ENCODE results near the gene M1AP.

The M1AP gene

GRCh38 chr2:74583504-74583903 is 64.6 kb downstream of the M1AP start:
- Histone ChIP-seq H3K4me2 (ENCODE audit: insufficient read depth, low read length) (no peak overlapping the region), H2AFZ (ENCODE audit: low read depth, low read length) (no peak overlapping the region), H4K20me1 (ENCODE audit: insufficient read depth, low read length) (no peaks in the 10 kb centered on the region), H3K9ac (ENCODE audit: low read depth, low read length) (no peak overlapping the region), H3K36me3 (ENCODE audit: insufficient read depth, low read length) (no peaks in the 10 kb centered on the region), H3K4me3 (ENCODE audit: low read depth in 1 of 2, low read length in 2 of 2) (no peak overlapping the region), H3K27me3 (ENCODE audit: insufficient read depth, low read length, poor library complexity) (no peaks in the 10 kb centered on the region), H3K4me1 (ENCODE audit: insufficient read depth, low read length) (peaks cover 7% of the 10 kb centered on the region; the same call in 1 of the 2 replicates), H3K79me2 (ENCODE audit: insufficient read depth, low read length) (no peaks in the 10 kb centered on the region), H3K27ac (ENCODE audit: low read length) (no peak overlapping the region), H3K9me3 (ENCODE audit: insufficient read depth, low read length, severe bottlenecking) (no peaks in the 10 kb centered on the region)
- no peak for TF ChIP-seq EZH2 (IDR thresholded peaks at IDR 0.05; ENCODE audit: borderline replicate concordance, low read depth, low read length, severe bottlenecking)
- TF ChIP-seq CTCF (IDR thresholded peaks at IDR 0.05; ENCODE audit: borderline replicate concordance, extremely low read depth, low read length, poor library complexity, severe bottlenecking) = no peak
- DNase-seq = no peak
- ATAC-seq (ENCODE audit: insufficient read depth, low read depth) = no peak

GRCh38 chr2:74582184-74582583 is 65.9 kb downstream of the M1AP start:
- H3K4me2 ChIP-seq (ENCODE audit: insufficient read depth, low read length) = no peak overlapping the region
- no peak overlapping the region for H2AFZ ChIP-seq (ENCODE audit: low read depth, low read length)
- H3K79me2 ChIP-seq (ENCODE audit: insufficient read depth, low read length) = no peaks in the 10 kb centered on the region
- ATAC-seq (ENCODE audit: insufficient read depth, low read depth) (no peak), DNase-seq (no peak)
- no peaks in the 10 kb centered on the region for H3K27me3 ChIP-seq (ENCODE audit: insufficient read depth, low read length, poor library complexity)
- no peaks in the 10 kb centered on the region for H3K36me3 ChIP-seq (ENCODE audit: insufficient read depth, low read length)
- no peak overlapping the region for H3K4me3 ChIP-seq (ENCODE audit: low read depth in 1 of 2, low read length in 2 of 2)
- no peaks in the 10 kb centered on the region for H3K9me3 ChIP-seq (ENCODE audit: insufficient read depth, low read length, severe bottlenecking)
- no peak overlapping the region for H3K27ac ChIP-seq (ENCODE audit: low read length)
- TF ChIP-seq EZH2 (IDR thresholded peaks at IDR 0.05; ENCODE audit: borderline replicate concordance, low read depth, low read length, severe bottlenecking) = no peak
- no peak for TF ChIP-seq CTCF (IDR thresholded peaks at IDR 0.05; ENCODE audit: borderline replicate concordance, extremely low read depth, low read length, poor library complexity, severe bottlenecking)
- 0 out of 2 replicates have a peak, but pooled peaks cover 3% of the 10 kb centered on the region for H3K4me1 ChIP-seq (ENCODE audit: insufficient read depth, low read length)
- H4K20me1 ChIP-seq (ENCODE audit: insufficient read depth, low read length) = no peaks in the 10 kb centered on the region
- no peak overlapping the region for H3K9ac ChIP-seq (ENCODE audit: low read depth, low read length)

GRCh38 chr2:74581463-74581862 is 66.7 kb downstream of the M1AP start:
- Histone ChIP-seq H3K27me3 (ENCODE audit: insufficient read depth, low read length, poor library complexity) (no peaks in the 10 kb centered on the region), H3K36me3 (ENCODE audit: insufficient read depth, low read length) (no peaks in the 10 kb centered on the region), H3K79me2 (ENCODE audit: insufficient read depth, low read length) (no peaks in the 10 kb centered on the region), H3K27ac (ENCODE audit: low read length) (no peak overlapping the region), H3K4me2 (ENCODE audit: insufficient read depth, low read length) (no peak overlapping the region), H3K9me3 (ENCODE audit: insufficient read depth, low read length, severe bottlenecking) (no peaks in the 10 kb centered on the region), H3K9ac (ENCODE audit: low read depth, low read length) (no peak overlapping the region), H4K20me1 (ENCODE audit: insufficient read depth, low read length) (no peaks in the 10 kb centered on the region), H3K4me1 (ENCODE audit: insufficient read depth, low read length) (0 out of 2 replicates have a peak, but pooled peaks cover 3% of the 10 kb centered on the region), H3K4me3 (ENCODE audit: low read depth in 1 of 2, low read length in 2 of 2) (no peak overlapping the region), H2AFZ (ENCODE audit: low read depth, low read length) (no peak overlapping the region)
- no peak for TF ChIP-seq CTCF (IDR thresholded peaks at IDR 0.05; ENCODE audit: borderline replicate concordance, extremely low read depth, low read length, poor library complexity, severe bottlenecking)
- no peak for TF ChIP-seq EZH2 (IDR thresholded peaks at IDR 0.05; ENCODE audit: borderline replicate concordance, low read depth, low read length, severe bottlenecking)
- ATAC-seq (ENCODE audit: insufficient read depth, low read depth) (no peak), DNase-seq (no peak)

GRCh38 chr2:74578408-74578807 is 69.7 kb downstream of the M1AP start:
- no peak overlapping the region for H3K9ac ChIP-seq (ENCODE audit: low read depth, low read length)
- no peak overlapping the region for H2AFZ ChIP-seq (ENCODE audit: low read depth, low read length)
- TF ChIP-seq EZH2 (IDR thresholded peaks at IDR 0.05; ENCODE audit: borderline replicate concordance, low read depth, low read length, severe bottlenecking) (no peak), CTCF (IDR thresholded peaks at IDR 0.05; ENCODE audit: borderline replicate concordance, extremely low read depth, low read length, poor library complexity, severe bottlenecking) (no peak)
- no peaks in the 10 kb centered on the region for H4K20me1 ChIP-seq (ENCODE audit: insufficient read depth, low read length)
- H3K27ac ChIP-seq (ENCODE audit: low read length) = no peak overlapping the region
- H3K79me2 ChIP-seq (ENCODE audit: insufficient read depth, low read length) = no peaks in the 10 kb centered on the region
- H3K9me3 ChIP-seq (ENCODE audit: insufficient read depth, low read length, severe bottlenecking) = no peaks in the 10 kb centered on the region
- H3K27me3 ChIP-seq (ENCODE audit: insufficient read depth, low read length, poor library complexity) = no peaks in the 10 kb centered on the region
- no peak overlapping the region for H3K4me3 ChIP-seq (ENCODE audit: low read depth in 1 of 2, low read length in 2 of 2)
- H3K4me1 ChIP-seq (ENCODE audit: insufficient read depth, low read length) = peaks cover 13% of the 10 kb centered on the region
- no peaks in the 10 kb centered on the region for H3K36me3 ChIP-seq (ENCODE audit: insufficient read depth, low read length)
- DNase-seq (no peak), ATAC-seq (ENCODE audit: insufficient read depth, low read depth) (no peak)
- H3K4me2 ChIP-seq (ENCODE audit: insufficient read depth, low read length) = no peak overlapping the region

Data from DND-41 (cell line).